Natural killer cell (primary cell): ENCODE measurements around the gene ZNF672. TPM values are rescaled to one million over a fixed set of nuclear protein-coding genes. Genes with fewer than 3 reads are reported as not detected.

ENCODE experiments used
- ATAC-seq, 3 donors: fragments of 150-1000 bp in 2 of 3; fragments of 200-7000 bp in 1 of 3; cut with Tn5 transposase; 1 replicate in 1 of 3; 2 replicates in 2 of 3; pipeline ENCODE4 v1.10.0; 2021; ENCODE audit warnings: mild to moderate bottlenecking in 2 of 3, moderate library complexity in 2 of 3
- DNase-seq, 2 donors: peaks; one replicate each; pipeline versions ENCODE4 v3.0.0 to v3.0.0-alpha.2; 2013 to 2021; ENCODE audit warnings: mixed read lengths in 1 of 2
- H3K27ac ChIP-seq: one replicate; pipeline ENCODE4 v1.5.1; 2013; ENCODE audit warnings: mild to moderate bottlenecking, low read length
- H3K27me3 ChIP-seq: one replicate; pipeline ENCODE4 v1.6.1; 2013; ENCODE audit warnings: low read length; ENCODE audit not compliant: control insufficient read depth, insufficient read depth
- H3K36me3 ChIP-seq: one replicate; pipeline ENCODE4 v1.6.1; 2013; ENCODE audit warnings: low read length; ENCODE audit not compliant: control insufficient read depth, insufficient read depth
- H3K4me1 ChIP-seq: one replicate; pipeline ENCODE4 v1.6.1; 2013; ENCODE audit warnings: low read length; ENCODE audit not compliant: control insufficient read depth, insufficient read depth
- H3K4me3 ChIP-seq: one replicate; pipeline ENCODE4 v1.5.1; 2013; ENCODE audit warnings: low read length
- H3K9me3 ChIP-seq: one replicate; pipeline ENCODE4 v1.6.1; 2013; ENCODE audit warnings: low read length; ENCODE audit not compliant: control insufficient read depth, insufficient read depth
- H3K27ac Mint-ChIP-seq, 2 donors: one replicate each; pipeline ENCODE4 v1.8.0; 2022; ENCODE audit warnings: mild to moderate bottlenecking in 2 of 2, mixed read lengths in 2 of 2, moderate library complexity in 1 of 2
- H3K27me3 Mint-ChIP-seq, 2 donors: one replicate each; pipeline ENCODE4 v1.8.0; 2022; ENCODE audit warnings: low read depth in 2 of 2, mixed read lengths in 2 of 2
- H3K36me3 Mint-ChIP-seq: one replicate; pipeline ENCODE4 v1.8.0; 2022; ENCODE audit warnings: mixed read lengths
- H3K4me1 Mint-ChIP-seq, 2 donors: one replicate each; pipeline ENCODE4 v1.8.0; 2022; ENCODE audit warnings: mixed read lengths in 2 of 2
- H3K4me3 Mint-ChIP-seq: one replicate; pipeline ENCODE4 v1.8.0; 2022; ENCODE audit warnings: mild to moderate bottlenecking, moderate library complexity, mixed read lengths
- H3K9me3 Mint-ChIP-seq, 2 donors: one replicate each; pipeline ENCODE4 v1.8.0; 2022; ENCODE audit warnings: mixed read lengths in 2 of 2
- CTCF ChIP-seq: fragments of 200-600 bp; IDR thresholded peaks from one replicate; pipeline ENCODE4 v1.8.0; 2022; ENCODE audit warnings: antibody characterized with exemption
- WGBS: methylation state at CpG from one replicate; pipeline ENCODE4 v1.1.7; 2013; ENCODE audit warnings: missing lambda C conversion rate; ENCODE audit not compliant: insufficient coverage; 5-methylcytosine and 5-hydroxymethylcytosine counted together
- intact Hi-C: fragments of 100-400 bp; cut with micrococcal nuclease; formaldehyde crosslinking; loops from one replicate; pipeline ENCODE4 v1.14.2; 2022
- total RNA-seq, 4 donors: library from RNA; stranded (reverse); fragments of 120-200 nt in 1 of 4; gene quantifications; one replicate each; pipeline versions ENCODE4 v1.2.3 to v1.2.4, GENCODE V29; 2013 to 2022

Gene ZNF672
- total RNA-seq, 3 donors from 2014 or later (not counting 1 experiment from before 2014, with no cell fraction given), result 29.0 to 41.8 (median 38.7) TPM

GRCh38 chr1:248811514-248812490, 26.2 kb upstream of the ZNF672 start:
- H3K27me3 Mint-ChIP-seq, result no peaks in the 10 kb centered on the region
- Histone ChIP-seq H3K4me1 (peaks cover 8% of the 10 kb centered on the region), H3K4me3 (no peak overlapping the region), H3K36me3 (peaks cover 44% of the 10 kb centered on the region), H3K27me3 (no peaks in the 10 kb centered on the region), H3K9me3 (no peaks in the 10 kb centered on the region), H3K27ac (no peak overlapping the region)
- no peaks in the 10 kb centered on the region for H3K9me3 Mint-ChIP-seq
- WGBS, result 97% methylated on average over 57 of the region's 57 CpGs
- H3K27ac Mint-ChIP-seq, result peak overlapping the region in 1 of 2 donors; percentile 11
- peaks cover 4 to 27% of the 10 kb centered on the region in 2 donors for H3K4me1 Mint-ChIP-seq
- H3K4me3 Mint-ChIP-seq, result no peak overlapping the region
- no peak for DNase-seq
- intact Hi-C loops, result no loop called here
- TF ChIP-seq CTCF, result no peak
- peaks cover 18% of the 10 kb centered on the region for H3K36me3 Mint-ChIP-seq
- no peak for ATAC-seq

GRCh38 chr1:248812736-248813425, 25.1 kb upstream of the ZNF672 start:
- H3K27me3 Mint-ChIP-seq, result no peaks in the 10 kb centered on the region
- H3K4me1 Mint-ChIP-seq, result peaks cover 11 to 34% of the 10 kb centered on the region in 2 donors
- H3K36me3 Mint-ChIP-seq, result peaks cover 18% of the 10 kb centered on the region
- intact Hi-C loops, result no loop called here
- peak overlapping the region in 1 of 2 donors; percentile 11 for H3K27ac Mint-ChIP-seq
- peaks cover 44% of the 10 kb centered on the region for H3K36me3 ChIP-seq
- H3K9me3 ChIP-seq, result no peaks in the 10 kb centered on the region
- WGBS, result 97% methylated on average over 23 of the region's 23 CpGs
- no peak for TF ChIP-seq CTCF
- H3K27ac ChIP-seq, result no peak overlapping the region
- H3K9me3 Mint-ChIP-seq, result no peaks in the 10 kb centered on the region
- DNase-seq (no peak), ATAC-seq (no peak)
- no peak overlapping the region for H3K4me3 ChIP-seq
- H3K4me1 ChIP-seq, result peaks cover 13% of the 10 kb centered on the region
- H3K4me3 Mint-ChIP-seq, result no peak overlapping the region
- H3K27me3 ChIP-seq, result no peaks in the 10 kb centered on the region

GRCh38 chr1:248813546-248813945, 24.5 kb upstream of the ZNF672 start:
- no peaks in the 10 kb centered on the region for H3K9me3 Mint-ChIP-seq
- Histone ChIP-seq H3K4me1 (peaks cover 19% of the 10 kb centered on the region), H3K27me3 (no peaks in the 10 kb centered on the region), H3K4me3 (no peak overlapping the region), H3K9me3 (no peaks in the 10 kb centered on the region), H3K27ac (no peak overlapping the region), H3K36me3 (peaks cover 44% of the 10 kb centered on the region)
- H3K27ac Mint-ChIP-seq, result no peak overlapping the region
- H3K4me1 Mint-ChIP-seq, result peaks cover 11 to 39% of the 10 kb centered on the region in 2 donors
- no peak for TF ChIP-seq CTCF
- 97% methylated on average over 7 of the region's 8 CpGs for WGBS
- no peak for ATAC-seq
- peaks cover 18% of the 10 kb centered on the region for H3K36me3 Mint-ChIP-seq
- no peak overlapping the region for H3K4me3 Mint-ChIP-seq
- no peaks in the 10 kb centered on the region for H3K27me3 Mint-ChIP-seq
- DNase-seq, result no peak
- intact Hi-C loops, result no loop called here
